AG20443 (cell line): ENCODE measurements around the gene NELL1.

Source experiments
- DNase-seq: peaks from one replicate; pipeline ENCODE4 v3.0.0; 2012; ENCODE audit warnings: low spot score, mixed read lengths

Gene NELL1

GRCh38 chr11:20966489-20966888 is 297.1 kb downstream of the NELL1 start:
- no peak for DNase-seq

GRCh38 chr11:20973940-20974559 is 304.7 kb downstream of the NELL1 start:
- no peak for DNase-seq

DNA sequence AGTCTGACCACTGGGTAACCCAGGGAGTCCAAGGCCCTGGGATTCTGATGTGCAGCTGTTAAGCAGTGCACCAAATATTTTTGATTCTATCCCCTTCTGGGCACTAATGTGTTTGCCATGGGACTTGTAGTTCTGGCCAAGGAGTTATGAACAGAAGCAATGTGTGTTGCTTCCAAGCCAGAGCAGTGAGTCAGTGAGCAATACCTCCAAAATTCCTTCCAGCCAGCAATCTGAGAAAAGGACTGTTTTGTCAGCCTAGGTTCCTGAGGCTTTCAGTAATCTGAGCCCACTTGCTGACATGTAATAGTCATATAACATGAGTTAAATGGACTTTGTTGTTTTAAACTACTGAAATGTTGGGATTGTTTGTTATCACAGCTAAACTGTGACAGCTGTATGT is 311.4 kb downstream of the NELL1 start:
- DNase-seq: no peak

- DNase-seq: no peak
Measured at GRCh38 chr11:20990447-20990846, 321.1 kb downstream of the NELL1 start.

GRCh38 chr11:20991471-20991870 is 322.1 kb downstream of the NELL1 start:
- no peak for DNase-seq

DNA sequence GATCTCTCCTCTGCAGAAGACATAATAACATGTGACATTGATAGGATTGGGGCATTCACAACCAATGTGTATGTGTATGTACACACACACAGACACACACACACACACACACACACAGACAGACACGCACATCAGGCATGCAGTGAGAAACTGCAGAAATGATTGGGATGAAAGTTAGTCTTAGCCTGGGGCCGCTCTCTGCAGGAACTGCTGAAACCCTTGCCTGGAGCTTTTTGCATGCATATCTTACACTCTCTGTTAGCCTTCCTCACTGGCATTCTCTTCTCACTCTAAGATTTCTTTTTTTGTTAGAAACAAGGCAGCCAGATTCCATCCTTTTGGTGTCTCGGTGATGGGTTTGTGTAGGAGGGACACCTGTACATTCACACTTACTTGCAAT is 337.9 kb downstream of the NELL1 start:
- DNase-seq: no peak

DNA sequence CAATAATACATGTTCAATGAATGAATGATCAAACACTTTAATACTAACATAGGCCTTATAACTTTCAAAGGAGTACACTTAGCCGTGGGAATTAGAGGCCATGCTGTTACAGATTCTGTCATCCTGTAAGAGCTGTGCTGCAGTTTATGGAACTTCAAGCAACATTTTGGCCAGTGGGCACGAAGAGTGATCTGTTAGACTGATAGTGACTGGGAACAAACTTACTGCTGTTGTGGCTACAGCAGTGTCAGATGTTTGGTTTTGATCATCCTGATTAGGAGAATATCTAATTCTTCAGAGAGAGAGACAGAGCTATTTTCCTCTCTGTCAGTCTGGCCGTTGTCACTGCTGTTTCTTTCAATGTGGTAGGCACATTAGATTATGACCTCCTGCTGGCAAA is 348.9 kb downstream of the NELL1 start:
- no peak for DNase-seq

GRCh38 chr11:21026685-21027084 is 357.3 kb downstream of the NELL1 start:
- DNase-seq: no peak

DNA sequence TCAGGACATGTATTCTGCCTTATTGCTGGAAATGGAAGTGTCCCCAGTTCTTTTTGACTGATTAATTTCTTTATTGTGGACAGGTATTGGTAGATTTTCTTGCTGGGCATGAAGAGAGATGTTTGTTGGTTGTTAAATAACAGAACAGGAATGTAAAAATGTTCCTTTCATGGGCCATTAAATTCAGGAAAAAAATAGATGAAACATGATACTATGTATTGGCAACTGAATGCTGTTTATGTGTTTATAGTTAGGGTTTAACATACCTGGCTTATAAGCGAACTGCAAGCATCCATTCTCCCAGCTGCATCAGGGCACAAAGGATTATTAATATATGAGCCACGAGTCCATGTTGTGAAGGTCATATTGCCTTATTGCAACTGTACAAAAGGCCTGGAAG is 368.5 kb downstream of the NELL1 start:
- DNase-seq: no peak

DNA sequence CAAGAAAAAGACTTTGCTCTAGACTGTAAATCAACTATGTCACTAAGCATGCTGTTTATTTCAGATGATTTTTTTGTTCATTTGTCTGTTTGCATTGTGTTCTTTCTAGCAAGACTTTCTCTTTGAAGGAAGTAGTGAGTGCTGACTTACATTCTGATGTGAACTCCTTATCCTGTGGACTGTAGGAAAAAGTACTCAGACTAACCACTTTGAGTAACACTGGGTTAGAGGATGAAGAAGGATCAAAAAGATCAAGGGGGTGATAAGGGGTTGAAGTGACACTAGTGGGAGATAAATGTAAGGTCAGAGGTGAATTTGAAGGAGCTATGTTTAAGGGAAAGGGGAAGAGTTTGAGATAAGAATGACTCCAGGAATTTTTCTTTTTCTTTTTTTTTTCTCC is 369.4 kb downstream of the NELL1 start:
- no peak for DNase-seq

- DNase-seq: no peak
Measured at GRCh38 chr11:21040630-21041029, 371.2 kb downstream of the NELL1 start.

DNA sequence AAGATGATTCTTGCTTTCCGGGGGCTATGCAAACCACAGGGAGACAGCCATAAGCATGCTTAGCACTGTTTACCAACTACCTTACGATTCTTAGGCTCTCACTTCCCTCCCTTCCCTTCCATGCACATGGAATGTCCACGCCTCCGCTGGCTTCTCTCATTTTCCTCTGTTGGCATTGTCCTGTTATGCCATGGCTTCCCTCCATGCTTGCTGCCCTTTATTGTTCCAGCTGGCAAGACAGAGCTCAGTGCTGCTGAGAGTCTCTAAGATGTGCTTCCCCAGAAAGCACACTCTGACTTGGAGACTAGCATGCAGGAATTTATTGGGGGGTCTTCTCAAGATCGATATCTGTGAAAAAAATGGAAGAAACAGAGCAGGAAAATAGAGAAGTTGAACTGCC is 379.2 kb downstream of the NELL1 start:
- DNase-seq: no peak

DNA sequence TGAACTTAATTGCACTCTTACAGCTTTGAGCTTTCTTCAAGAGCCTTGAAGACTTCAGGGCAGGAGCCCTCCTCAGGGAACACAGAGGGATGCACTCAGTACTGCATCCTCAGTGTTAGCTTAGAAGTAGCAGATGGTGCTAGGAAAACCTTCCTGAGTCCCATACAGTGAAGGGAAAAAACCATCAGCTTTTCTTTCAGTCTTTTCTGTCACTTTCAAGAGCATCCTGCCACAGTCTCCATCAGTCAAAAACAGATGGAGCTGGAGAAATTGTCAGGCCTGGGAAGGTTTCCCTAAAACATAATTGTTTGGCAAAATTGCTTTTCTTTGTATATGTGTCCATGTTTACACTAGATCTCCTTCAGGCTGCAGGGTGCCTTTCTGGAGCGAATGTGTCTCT is 384.1 kb downstream of the NELL1 start:
- DNase-seq: no peak

GRCh38 chr11:21056644-21057043 is 387.3 kb downstream of the NELL1 start:
- DNase-seq: no peak

DNA sequence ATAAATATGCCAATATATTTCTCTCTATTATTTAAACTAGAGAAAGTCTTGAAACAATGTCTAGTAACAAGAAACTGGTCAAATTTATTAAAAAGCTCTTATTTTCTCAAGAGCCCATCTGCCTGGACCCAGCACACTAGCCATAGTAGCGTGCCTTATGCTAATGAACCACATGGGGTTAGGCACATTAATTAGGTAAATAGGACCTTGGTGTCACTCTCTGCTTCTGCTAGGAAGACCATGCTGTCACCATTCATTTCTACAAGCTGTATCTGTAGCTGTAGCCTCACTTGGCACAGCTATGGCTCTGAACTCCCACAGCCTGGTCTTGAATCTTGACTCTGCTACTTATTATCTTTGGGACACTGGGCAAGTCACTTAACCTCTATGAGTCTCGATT is 390.5 kb downstream of the NELL1 start:
- no peak for DNase-seq

GRCh38 chr11:21066030-21066429 is 396.6 kb downstream of the NELL1 start:
- no peak for DNase-seq

GRCh38 chr11:21068886-21069285 is 399.5 kb downstream of the NELL1 start:
- DNase-seq: no peak

- no peak for DNase-seq
Measured at GRCh38 chr11:21069909-21070308, 400.5 kb downstream of the NELL1 start.

DNA sequence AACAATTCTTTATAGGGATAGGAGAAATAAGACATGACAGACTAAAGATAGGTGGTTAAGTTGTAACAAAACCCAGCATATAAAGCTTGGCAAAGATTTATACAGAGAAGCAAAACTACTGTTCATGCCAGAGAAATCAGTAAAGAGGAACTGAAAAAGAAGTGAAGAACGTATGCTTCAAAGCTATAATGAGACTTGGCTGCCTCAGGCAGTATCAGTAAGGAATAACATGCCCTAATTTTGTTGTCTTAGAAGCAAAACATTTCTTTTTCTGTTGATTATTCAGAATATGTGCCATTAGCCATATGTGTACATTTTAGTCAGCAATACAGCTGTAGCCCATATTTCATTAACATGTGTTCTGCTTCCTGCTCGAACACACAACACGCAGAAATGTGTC is 403.2 kb downstream of the NELL1 start:
- DNase-seq: no peak

DNA sequence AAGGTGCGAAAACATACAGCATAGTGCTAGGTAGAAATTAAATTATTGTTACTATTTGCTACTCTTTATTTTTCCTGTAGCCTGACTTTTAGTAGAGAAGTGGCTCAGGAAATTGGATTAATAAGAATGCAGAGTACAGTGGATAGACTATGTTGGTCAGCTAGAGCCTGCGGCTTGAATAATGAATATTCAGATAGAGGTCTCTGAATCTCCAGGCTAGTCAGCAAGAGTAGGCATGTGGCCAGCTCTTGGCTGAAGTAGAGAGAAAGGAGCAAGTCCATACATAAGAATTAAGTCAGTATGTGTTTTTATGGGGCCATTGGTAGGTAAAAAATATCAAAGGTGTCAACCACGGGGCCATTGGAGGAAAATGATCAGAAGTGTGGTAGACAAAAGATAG is 413.5 kb downstream of the NELL1 start:
- DNase-seq: no peak

DNA sequence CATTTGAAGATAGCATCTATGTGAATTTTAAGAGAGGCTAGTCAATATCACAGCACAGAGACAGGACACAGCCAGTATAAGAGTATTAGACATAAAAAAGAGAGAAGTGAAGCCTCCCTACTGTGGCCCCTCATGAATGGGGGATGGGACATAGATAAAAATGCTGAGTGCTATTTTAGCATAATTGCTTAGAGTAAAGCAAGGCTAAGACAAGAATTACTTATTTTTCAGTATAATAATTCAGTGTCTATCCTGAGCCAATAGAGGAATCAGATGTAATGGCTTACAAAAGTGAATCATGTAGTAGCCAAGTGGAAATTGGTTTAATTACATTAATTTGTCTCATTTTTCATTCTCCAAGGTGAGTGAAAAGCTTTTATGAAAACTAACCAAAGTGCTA is 419.5 kb downstream of the NELL1 start:
- no peak for DNase-seq

DNA sequence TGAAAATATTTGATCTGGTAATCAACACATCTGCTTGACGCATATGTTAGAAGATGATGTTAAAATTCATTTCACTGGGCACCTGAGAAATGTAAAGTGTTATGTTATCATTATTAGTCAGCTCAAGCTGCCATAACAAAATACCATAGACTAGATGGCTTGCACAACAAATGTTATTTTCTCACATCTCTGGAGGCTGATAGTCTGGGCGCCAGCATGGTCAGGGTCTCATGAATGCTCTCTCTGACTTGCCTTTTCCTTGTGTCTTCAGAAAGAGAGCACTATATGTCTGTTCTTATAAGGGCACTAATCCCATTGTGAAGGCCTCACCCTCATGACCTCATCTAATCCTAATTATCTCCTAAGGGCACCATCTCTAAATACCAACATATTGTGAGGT is 435.3 kb downstream of the NELL1 start:
- DNase-seq: no peak

- DNase-seq: no peak
Measured at GRCh38 chr11:21105196-21105917, 436.0 kb downstream of the NELL1 start.

DNA sequence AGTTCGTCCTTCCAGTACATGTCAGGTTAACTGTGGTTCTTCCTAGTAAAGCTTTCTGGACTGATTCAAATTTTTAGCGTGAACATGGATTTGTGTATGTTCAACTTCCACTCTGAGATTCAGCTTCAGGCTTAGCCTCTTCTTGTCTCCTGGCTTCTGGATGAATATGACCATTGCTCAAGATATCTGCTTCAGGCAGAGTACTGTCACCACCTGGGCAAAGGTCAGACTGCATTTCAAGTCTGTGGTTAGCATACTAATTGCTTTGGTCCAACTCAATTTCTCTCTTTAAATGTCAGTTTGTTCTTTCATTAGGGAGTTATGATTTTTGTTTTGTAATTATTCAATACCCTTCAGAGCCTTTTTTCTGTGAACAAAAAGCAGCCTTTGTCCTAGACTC is 440.0 kb downstream of the NELL1 start:
- no peak for DNase-seq
